NAMALWA (cell line): ENCODE data around the gene ADGRF3.
A peak's percentile ranks its signal among the peaks of the same experiment; 100 is the strongest.
"Not testable (repeated sequence)": the region's sequence is repeated elsewhere in the genome, so short reads cannot be mapped to it uniquely, and the experiment has no call there.

Experiments used
- DNase-seq: peaks from one replicate; pipeline ENCODE4 v3.0.0-alpha.2; 2015; ENCODE audit warnings: low spot score

Gene ADGRF3

DNA sequence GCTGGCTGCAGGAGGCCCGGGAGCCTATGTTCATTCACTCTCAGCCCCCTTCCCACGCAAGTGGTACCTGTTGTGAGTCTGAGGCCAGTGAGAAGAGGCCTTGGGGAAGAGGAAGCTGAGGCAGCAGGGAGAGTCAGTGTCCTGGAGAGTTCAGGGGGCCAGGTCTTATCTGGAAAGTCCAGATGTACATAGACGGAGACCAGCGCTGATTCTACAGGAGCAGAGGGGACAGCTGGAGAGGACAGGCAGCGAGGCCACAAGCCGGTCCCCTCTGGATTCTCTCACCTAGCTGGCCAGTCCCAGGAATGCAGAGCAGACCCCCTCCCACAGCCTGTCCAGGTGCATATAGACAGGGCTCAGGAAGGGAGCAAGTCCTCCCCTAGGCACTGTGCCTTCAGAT is 29.7 kb downstream of the ADGRF3 start:
- no peak for DNase-seq

GRCh38 chr2:26316041-26316440 is 30.5 kb downstream of the ADGRF3 start:
- no peak for DNase-seq

- DNase-seq: no peak
These were observed 32.3 kb downstream of the ADGRF3 start for GRCh38 chr2:26314243-26314642.

- no peak for DNase-seq
These were observed 33.1 kb downstream of the ADGRF3 start for GRCh38 chr2:26313446-26313845.

DNA sequence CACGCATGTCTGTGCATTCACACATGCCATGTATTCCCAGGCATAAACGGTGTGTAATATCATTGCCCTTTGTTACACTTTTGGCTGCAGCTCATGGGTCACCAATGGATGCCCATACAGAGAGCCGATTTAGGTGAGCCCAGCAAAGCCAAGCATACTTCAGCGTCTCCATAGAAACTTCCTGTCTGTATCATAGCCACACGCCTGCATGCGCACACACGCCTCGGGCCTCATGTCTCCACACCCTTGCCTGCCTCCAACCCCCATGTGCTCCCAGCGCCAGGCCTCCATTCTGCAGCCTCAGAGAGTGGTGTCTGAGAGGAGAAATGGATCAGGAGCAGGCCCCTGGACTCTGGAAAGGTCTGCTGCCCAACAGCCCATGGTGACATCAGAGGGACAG is 34.1 kb downstream of the ADGRF3 start:
- no peak for DNase-seq

- DNase-seq: no peak
These were observed 36.7 kb downstream of the ADGRF3 start for GRCh38 chr2:26309921-26310320.

DNA sequence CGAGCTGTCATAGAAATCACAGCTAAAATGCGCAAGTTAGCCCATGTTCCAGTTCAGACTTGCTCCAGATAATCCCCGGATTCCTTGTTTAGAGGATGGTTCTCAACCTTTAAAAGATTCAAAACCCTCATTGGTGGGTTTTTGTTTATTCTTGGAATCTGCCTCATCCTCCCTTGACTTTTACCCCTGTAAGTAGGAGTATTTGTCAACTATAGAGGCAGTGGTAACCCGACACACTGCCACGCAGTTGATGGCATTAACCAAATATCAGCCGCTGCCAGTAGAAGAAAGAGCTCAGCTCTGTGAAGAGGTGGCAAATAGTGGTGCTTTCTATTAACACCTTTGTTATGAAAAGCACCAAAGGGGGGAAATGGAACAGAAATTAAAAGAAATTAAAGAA is 41.0 kb downstream of the ADGRF3 start:
- DNase-seq: no peak

- not testable (repeated sequence) for DNase-seq
These were observed 41.5 kb downstream of the ADGRF3 start for GRCh38 chr2:26305094-26305493.

DNA sequence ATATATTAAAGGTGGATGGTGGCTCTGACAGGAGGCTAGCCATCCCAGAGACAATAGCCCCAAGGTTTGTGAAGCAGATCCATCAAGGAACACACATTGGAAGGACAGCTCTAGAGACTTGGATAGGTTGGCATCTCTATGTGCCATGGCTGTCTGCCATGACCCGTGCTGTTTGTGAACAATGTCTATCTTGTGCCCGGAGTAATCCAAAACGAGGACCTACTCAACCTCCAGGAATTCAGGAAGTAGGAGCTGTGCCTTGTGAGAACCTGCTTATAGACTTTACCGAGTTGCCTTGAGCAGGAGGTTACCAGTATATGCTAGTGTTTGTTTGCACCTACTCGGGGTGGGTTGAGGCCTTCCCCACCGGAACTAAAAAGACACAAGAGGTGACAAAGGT is 43.7 kb downstream of the ADGRF3 start:
- no peak for DNase-seq

GRCh38 chr2:26300234-26300925 is 46.2 kb downstream of the ADGRF3 start:
- DNase-seq: no peak

DNA sequence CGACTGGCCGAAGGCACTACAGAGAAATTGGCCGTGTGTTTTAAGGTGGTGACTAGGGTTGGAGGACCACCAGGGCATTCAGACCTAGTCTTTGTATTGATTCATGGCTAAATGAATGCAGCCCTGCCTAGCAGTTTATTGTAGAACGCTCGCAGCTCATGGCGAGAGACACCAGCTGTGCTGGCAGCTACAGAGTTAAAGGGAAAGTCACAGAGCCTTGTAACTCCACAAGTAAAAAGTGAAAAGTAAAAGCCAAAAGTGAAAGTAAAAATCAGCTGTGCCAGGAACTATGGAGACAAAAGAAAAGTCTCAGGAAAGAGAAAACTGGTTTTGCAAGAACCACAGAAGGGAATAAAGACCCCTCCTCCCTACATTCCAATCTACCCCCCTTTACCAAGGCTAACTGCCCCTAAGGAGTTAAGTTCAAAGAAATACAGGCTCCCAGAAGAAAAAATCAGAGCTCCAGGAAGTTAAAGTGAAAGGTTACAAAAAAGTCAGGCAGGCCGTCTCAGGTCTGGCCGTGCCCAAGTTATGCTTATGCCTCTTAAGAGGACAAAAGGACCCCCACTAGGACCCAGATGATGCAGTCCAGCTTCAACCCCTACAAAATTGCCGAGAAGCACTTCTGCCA is 47.0 kb downstream of the ADGRF3 start:
- peak; percentile 37 for DNase-seq

DNA sequence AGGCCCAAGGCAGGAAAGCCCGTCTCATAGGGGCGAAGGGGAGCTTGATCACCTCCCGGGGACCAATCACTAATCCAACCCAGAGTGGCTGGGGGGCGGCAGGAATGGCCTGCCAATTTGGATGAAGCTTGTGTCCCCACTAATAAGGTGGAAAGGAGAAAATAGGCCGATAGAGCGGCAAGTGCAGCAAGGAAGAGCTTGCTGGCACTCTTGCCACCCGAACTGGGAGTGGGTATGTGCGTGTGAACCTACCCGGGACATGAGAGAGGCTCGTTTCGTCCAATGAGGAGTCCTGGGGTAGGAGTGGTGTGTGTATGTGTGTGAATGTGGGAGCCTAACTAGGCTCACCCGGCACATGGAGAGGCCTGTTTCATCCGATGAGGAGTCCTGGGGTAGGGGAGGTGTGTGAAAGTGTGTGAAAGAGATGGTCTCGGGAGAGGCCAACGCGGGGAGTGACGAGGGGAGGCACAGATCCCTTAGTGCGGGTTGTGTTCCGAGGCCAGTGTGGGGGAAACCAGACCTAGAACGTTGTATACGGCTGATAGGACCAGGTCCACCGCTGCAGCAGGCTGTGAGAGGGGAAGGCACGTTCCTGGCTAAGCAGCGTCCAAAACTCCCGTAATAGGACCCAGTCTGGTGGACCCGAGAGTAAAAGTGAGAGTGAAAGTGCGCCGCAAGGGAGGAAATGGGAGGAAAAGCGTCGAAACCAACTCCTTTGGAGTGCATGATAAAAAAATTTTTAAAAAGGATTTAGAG is 47.8 kb downstream of the ADGRF3 start:
- peak; percentile 32 for DNase-seq

- DNase-seq: no peak
These were observed 48.3 kb downstream of the ADGRF3 start for GRCh38 chr2:26298286-26298637.

- DNase-seq: no peak
These were observed 49.5 kb downstream of the ADGRF3 start for GRCh38 chr2:26297061-26297460.

DNA sequence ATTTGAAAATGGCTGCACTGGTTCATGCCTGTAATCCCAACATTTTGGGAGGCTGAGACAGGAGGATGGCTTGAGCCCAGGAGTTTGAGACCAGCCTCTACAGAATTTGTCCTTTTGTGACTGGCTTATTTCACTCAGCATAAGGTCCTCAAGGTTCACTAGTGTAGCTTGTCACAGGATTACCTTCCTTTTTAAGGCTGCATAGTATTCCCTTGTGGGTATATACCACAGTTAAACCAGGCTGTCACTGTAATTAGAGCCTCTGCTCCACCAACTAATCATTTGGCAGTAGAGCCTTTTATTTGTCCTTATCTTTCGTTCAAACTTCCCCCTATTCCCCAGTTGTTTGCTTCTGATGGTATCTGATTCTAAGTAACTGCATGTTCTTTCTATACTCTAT is 51.1 kb downstream of the ADGRF3 start:
- no peak for DNase-seq

DNA sequence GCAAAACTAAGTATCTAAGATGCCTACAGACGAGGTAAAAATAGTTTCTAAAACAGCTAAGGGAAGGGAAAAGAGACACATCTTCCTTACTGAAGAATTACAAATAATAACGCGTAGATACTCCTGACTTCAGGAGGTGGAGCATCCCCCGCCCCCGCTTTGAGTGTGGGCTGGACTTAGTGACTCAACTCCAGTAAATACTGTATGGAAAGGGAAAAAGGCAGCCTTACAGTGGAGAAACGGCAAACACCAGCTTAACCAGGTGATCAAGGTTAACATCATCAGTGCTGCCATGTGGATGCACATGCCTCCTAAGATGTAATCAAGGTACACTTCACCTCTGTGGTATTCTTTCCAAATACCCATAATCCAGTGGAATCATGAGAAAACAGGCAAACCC is 53.9 kb downstream of the ADGRF3 start:
- no peak for DNase-seq

DNA sequence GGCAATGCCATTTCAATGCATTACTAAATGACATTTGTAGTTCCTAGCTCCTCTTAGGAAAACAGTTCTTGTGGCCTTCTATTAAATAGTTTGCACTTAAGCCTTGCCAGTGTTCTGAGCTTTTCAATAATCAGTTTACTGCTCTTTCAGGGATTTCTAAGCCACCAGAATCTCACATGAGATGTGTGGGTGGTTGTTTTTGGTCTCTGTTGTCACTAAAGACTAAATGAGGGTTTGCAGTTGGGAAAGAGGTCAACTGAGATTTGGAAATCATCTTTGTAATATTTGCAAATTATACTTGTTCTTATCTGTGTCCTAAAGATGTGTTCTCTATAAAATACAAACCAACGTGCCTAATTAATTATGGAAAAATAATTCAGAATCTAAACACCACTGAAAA is 56.6 kb downstream of the ADGRF3 start:
- DNase-seq: no peak

DNA sequence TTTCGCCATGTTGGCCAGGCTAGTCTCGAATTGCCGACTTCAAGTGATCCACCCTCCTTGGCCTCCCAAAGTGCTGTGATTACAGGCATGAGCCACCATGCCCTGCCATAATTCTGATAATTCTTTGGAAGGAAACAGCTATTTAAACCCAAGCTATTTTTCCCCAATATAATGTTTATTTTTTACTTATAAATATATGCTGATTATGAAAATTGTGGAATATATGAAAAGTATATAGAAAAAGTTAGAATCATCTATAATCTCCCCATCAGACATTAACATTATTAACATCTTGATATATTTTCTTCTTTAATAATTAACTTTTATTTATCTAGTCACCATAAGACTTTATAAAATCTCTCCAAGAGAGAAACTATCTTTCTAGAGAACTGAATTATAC is 60.7 kb downstream of the ADGRF3 start:
- DNase-seq: no peak

GRCh38 chr2:26284132-26284531 is 62.5 kb downstream of the ADGRF3 start:
- no peak for DNase-seq

GRCh38 chr2:26283606-26284005 is 63.0 kb downstream of the ADGRF3 start:
- DNase-seq: no peak

DNA sequence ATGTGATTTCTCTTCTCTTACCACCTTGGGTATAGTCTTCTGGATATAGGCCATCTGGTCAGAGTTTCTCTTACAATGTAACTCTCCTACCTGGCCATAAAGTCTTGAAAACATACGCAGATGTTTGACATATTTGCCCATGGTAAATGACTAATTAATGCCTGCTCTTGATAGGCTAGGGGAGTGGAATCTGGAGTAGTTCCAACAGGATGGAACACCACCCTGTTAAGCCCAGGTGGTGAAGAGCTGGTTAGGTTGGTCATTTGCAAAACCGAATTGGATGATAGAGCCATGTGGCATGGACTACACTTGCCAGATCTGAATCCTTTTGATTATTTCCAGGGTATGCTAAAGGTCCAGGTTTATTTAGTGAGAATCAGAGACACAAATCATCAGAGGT is 65.4 kb downstream of the ADGRF3 start:
- no peak for DNase-seq

DNA sequence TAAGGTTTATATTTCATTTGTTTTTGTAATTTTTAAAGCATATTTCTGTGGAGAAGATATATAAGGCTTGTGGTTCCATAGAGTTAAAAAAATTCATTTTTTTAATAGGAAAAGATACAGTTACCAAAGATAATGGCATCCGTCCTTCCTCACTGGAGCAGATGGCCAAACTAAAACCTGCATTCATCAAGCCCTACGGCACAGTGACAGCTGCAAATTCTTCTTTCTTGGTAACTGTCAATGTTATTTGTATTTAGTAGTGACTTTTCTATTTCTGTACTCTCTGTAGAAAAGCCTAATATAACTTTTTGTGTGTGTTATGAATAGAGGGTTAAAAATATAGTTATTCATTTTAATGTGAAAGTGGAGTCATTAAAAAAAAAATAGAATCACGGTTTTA is 66.7 kb downstream of the ADGRF3 start:
- no peak for DNase-seq

GRCh38 chr2:26276484-26277227 is 69.9 kb downstream of the ADGRF3 start:
- DNase-seq: no peak
